ENCODE results near the gene IZUMO1. TPM values are rescaled to one million over a fixed set of nuclear protein-coding genes. Genes with fewer than 3 reads are reported as not detected.

IZUMO1 gene
- 0.47 TPM in 1 of 2 replicates, not detected in the other for total RNA-seq

DNA sequence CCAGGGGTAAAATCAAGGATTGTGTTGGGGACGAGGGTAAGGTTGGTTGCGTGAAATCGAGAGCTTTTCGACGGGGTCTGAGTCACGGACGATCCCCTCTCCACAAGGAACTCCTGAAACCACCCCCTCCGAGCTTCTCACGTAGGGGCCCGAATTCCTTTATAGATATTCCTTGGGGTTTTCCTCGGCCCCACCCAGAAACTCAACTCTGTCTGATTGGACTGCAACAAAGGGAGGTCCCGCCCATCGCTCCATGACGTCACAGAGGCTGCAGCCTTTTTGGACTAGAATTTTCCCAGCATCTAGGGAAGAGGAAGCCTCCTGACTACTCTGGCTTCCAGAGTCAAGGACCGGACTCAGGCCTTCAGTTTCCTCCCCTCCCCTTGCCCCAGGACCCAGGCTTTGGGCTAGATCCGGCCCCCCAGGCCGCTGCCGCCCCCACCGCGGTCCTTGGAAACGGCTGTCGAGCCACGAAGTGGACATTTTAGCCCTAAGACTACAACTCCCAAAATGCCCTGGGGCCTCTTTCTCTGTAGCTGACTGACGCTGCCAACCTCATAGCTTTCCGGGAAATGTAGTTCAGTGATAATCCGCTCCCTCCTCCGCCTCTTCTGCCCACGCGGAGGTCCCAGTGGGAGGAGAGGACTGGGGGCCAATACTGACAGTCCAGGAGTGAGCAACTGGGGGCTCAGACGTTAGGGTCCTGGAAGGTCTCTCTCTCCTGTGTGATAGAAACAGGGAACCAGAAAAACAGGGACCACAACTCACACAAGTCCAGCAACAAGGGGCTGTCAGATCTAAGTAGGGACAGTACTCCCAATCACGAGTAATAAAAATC lies at the start of gene IZUMO1:
Gene IZUMO1, minus strand, starts transcription at position 172 of the 838 bp plus-strand sequence. CDS start 1,050 bp downstream, outside the sequence.

DNA sequence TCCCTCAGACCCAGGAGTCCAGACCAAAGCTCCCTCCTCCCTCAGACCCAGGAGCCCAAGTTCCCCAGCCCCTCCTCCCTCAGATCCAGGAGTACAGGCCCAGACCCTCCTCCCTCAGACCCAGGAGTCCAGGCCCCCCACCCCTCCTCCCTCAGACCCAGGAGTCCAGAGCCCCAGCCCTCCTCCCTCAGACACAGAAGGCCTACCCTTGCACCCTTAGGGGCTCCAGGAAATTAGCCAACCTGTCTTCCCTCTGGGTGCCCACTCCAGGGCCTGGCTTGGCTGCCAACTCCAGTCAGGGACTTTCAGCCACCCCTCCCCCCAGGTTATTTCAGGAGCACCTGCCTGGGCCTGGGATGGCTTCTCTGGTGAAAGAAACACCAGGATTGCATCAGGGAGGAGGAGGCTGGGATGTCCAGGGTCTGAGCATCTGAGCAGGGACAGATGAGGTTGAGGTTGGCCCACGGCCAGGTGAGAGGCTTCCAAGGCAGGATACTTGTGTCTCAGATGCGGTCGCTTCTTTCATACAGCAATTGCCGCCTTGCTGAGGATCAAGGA lies 8.5 kb upstream of the IZUMO1 start, which contains the start of gene FGF21:
Gene FGF21, plus strand, starts transcription at position 441 of the 558 bp plus-strand sequence. CDS start 713 bp downstream, outside the sequence.

DNA sequence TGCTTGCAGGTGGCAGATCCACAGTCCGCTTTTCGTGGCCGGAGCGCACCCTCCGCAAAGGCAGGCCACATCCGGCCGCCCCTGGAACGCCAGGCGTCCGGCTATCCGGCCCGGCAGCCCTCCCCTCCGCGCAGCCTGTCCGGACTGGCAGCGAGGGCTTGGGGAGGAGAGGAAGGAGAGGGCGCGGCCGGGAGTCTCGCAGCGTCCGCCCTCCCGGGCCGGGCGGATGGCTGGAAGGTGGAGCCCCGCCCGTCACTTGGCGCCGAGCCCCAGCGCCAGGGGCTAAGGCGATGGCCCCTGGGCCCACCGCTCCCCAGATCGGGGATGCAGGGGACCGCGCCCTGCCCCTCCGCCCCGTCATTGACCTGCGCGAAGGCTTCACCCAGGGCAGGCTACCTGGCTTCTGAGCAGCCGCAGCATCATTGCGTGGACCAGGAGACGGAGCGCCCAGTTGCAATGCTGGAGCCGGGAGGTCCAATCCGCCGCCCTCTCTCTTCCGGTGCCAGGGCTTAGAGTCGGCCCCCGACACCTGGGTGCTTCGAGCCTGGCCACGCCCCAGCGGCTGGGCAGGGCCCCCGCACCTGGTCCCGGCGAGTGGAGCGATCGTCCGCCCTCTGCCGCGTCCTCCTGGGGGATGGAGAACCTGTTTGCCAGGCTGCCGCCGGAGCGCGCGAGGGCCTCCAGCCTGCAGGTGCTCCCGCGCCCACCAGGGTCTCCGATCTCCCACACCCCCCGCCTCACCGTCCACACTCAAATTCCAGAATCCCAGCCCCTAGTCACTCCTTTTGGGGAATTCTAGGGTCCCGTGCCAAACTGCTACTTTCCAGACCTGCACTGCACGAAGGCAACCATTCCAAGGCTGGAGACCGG lies 6.0 kb upstream of the IZUMO1 start, which contains the start of gene FUT1:
Gene FUT1, minus strand, starts transcription at position 146 of the 870 bp plus-strand sequence. CDS start 1,360 bp downstream, outside the sequence.

GRCh38 chr19:48740164-48740972 lies 6.3 kb downstream of the IZUMO1 start, which contains the start of gene RASIP1:
Gene RASIP1, minus strand, starts transcription at chr19:48740610. Its CDS starts 328 bp downstream, at chr19:48740282.

DNA sequence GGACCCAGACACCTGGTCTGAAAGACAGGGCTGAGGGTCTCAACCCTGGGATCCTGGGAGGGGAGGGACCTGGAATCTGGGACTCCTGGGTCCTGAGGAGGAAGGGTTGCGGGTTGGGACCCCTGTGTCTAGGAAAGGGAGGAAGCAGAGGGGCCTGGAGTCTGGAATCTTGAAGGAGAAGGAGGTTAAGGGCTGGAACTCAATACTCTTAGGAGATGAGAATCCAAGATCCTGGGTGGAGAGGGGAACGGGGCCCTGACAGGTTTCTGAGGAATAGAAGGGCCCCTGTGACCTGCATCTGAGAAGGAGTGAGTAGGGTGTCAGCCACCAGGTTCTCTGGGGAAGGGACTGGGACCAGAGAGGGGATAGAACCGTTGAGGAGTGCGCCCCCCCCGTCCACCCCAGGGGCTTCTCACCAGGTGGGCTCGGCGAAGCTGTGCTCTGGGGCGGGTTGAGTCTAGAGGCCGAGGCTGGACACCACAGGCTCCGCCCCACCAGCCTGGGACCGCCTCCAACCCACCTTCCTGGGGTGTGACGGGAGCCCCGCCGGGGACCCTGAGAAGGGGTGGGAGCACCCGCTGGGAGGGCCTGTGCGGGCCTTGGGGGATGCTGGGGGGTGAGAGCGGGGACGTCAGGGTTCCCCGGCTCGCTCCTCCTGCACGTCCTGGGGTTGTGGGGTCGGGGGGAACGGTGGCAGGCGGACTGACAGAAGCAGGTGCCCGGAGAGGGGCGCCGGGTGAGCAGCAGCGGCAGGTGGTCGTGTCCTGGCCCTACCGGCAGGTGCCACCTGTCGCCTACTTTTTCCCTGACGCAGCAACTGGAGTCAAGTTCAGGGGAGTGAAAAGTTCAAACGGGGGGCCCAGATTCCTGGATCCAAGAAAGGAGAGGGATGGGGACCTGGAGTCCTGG lies 27.2 kb downstream of the IZUMO1 start, which contains the start of gene MAMSTR:
Gene MAMSTR, minus strand, starts transcription at position 463 of the 909 bp plus-strand sequence. CDS start 694 bp downstream, outside the sequence.

GRCh38 chr19:48695743-48696352 lies 50.9 kb downstream of the IZUMO1 start, which contains the start of gene FUT2:
Gene FUT2, plus strand, starts transcription at chr19:48695971. Its CDS starts 6,986 bp downstream, at chr19:48702957.

Other genes starting within 250 kb of the IZUMO1 start
- gene LMTK3, start 235.1 kb downstream of the IZUMO1 start, total RNA-seq = 0.05 TPM in 1 of 2 replicates, not detected in the other
- not detected in 2 replicates for gene SULT2B1, start 194.7 kb downstream of the IZUMO1 start, total RNA-seq
- not detected in 2 replicates for gene SPACA4, start 140.2 kb downstream of the IZUMO1 start, total RNA-seq
- 0.33 TPM in 1 of 2 replicates, not detected in the other for gene FAM83E, start 131.8 kb downstream of the IZUMO1 start, total RNA-seq
- gene RPL18, start 127.7 kb downstream of the IZUMO1 start, total RNA-seq = 2,122 and 2,588 TPM in 2 replicates
- gene SPHK2, start 127.4 kb downstream of the IZUMO1 start, total RNA-seq = 12.4 and 14.3 TPM in 2 replicates
- 0.13 and 1.8 TPM in 2 replicates for gene DBP, start 109.5 kb downstream of the IZUMO1 start, total RNA-seq
- 0.07 and 0.54 TPM in 2 replicates for gene CA11, start 100.7 kb downstream of the IZUMO1 start, total RNA-seq
- 0.07 TPM in 1 of 2 replicates, not detected in the other for gene NTN5, start 73.9 kb downstream of the IZUMO1 start, total RNA-seq
- gene FUT2, start 50.9 kb downstream of the IZUMO1 start, total RNA-seq = not detected in 2 replicates
- gene MAMSTR, start 27.2 kb downstream of the IZUMO1 start, total RNA-seq = 0.67 and 1.6 TPM in 2 replicates
- 196 and 205 TPM in 2 replicates for gene RASIP1, start 6.3 kb downstream of the IZUMO1 start, total RNA-seq
- gene FUT1, start 5.7 kb upstream of the IZUMO1 start, total RNA-seq = 5.3 and 6.6 TPM in 2 replicates
- not detected in 2 replicates for gene FGF21, start 8.6 kb upstream of the IZUMO1 start, total RNA-seq
- gene BCAT2, start 64.1 kb upstream of the IZUMO1 start, total RNA-seq = 69.9 and 77.6 TPM in 2 replicates
- 12.5 and 13.3 TPM in 2 replicates for gene HSD17B14, start 89.6 kb upstream of the IZUMO1 start, total RNA-seq
- gene PLEKHA4, start 121.7 kb upstream of the IZUMO1 start, total RNA-seq = 0.93 and 0.98 TPM in 2 replicates
- gene PPP1R15A, start 125.5 kb upstream of the IZUMO1 start, total RNA-seq = 77.9 and 85.9 TPM in 2 replicates
- not detected in 2 replicates for gene TULP2, start 151.8 kb upstream of the IZUMO1 start, total RNA-seq
- gene NUCB1, start 153.4 kb upstream of the IZUMO1 start, total RNA-seq = 222 and 225 TPM in 2 replicates
- not detected in 2 replicates for gene DHDH, start 186.8 kb upstream of the IZUMO1 start, total RNA-seq
- 183 and 190 TPM in 2 replicates for gene BAX, start 208.0 kb upstream of the IZUMO1 start, total RNA-seq
- gene FTL, start 218.4 kb upstream of the IZUMO1 start, total RNA-seq = 3,431 and 3,702 TPM in 2 replicates
- 34.5 and 35.0 TPM in 2 replicates for gene GYS1, start 246.4 kb upstream of the IZUMO1 start, total RNA-seq
- 231 and 259 TPM in 2 replicates for gene RUVBL2, start 247.0 kb upstream of the IZUMO1 start, total RNA-seq

Data from mammary microvascular endothelial cell (primary cell).